Liver (tissue), 2 donors: ENCODE measurements around the gene KANSL1.

Experiments
- CTCF ChIP-seq: fragments of 150-350 bp; IDR thresholded peaks from 2 replicates; pipeline ENCODE4 v1.5.1; 2017; ENCODE audit warnings: improper control_type of control experiment, low read depth, low read length; ENCODE audit not compliant: missing input control
- REST ChIP-seq: IDR thresholded peaks from 2 replicates; pipeline ENCODE4 v1.6.1; 2016; ENCODE audit warnings: antibody characterized with exemption, mild to moderate bottlenecking
- donor health status: healthy.

GRCh38 chr17:46020998-46021397 lies 172.2 kb downstream of the KANSL1 start:
- TF ChIP-seq CTCF = no peak
- TF ChIP-seq REST = no peak
